T-helper 9 cell (primary cell): Measurements from ENCODE around the gene KIAA0586.
"Not testable (repeated sequence)": the region's sequence is repeated elsewhere in the genome, so short reads cannot be mapped to it uniquely, and the experiment has no call there.

ENCODE experiments used
- DNase-seq: peaks from one replicate; pipeline ENCODE4 v3.0.0-alpha.2; 2020

Gene KIAA0586

GRCh38 chr14:58553959-58554358, 126.4 kb downstream of the KIAA0586 start:
- DNase-seq: no peak

- no peak for DNase-seq
Measured at GRCh38 chr14:58555647-58556046, 128.1 kb downstream of the KIAA0586 start.

GRCh38 chr14:58557242-58557641, 129.7 kb downstream of the KIAA0586 start:
- DNase-seq: no peak

GRCh38 chr14:58560208-58560607, 132.7 kb downstream of the KIAA0586 start:
- DNase-seq: no peak

GRCh38 chr14:58562141-58562540, 134.6 kb downstream of the KIAA0586 start:
- DNase-seq: no peak

GRCh38 chr14:58563978-58564377, 136.5 kb downstream of the KIAA0586 start:
- DNase-seq: no peak

GRCh38 chr14:58565832-58566231, 138.3 kb downstream of the KIAA0586 start:
- DNase-seq: no peak

- DNase-seq: no peak
Measured at GRCh38 chr14:58566979-58567378, 139.5 kb downstream of the KIAA0586 start.

GRCh38 chr14:58568322-58568721, 140.8 kb downstream of the KIAA0586 start:
- no peak for DNase-seq

GRCh38 chr14:58571256-58571655, 143.7 kb downstream of the KIAA0586 start:
- DNase-seq: no peak

GRCh38 chr14:58571769-58572472, 144.4 kb downstream of the KIAA0586 start:
- DNase-seq: no peak

- DNase-seq: no peak
Measured at GRCh38 chr14:58572473-58572853, 144.9 kb downstream of the KIAA0586 start.

- DNase-seq: no peak
Measured at GRCh38 chr14:58572863-58573262, 145.3 kb downstream of the KIAA0586 start.

GRCh38 chr14:58574623-58575022, 147.1 kb downstream of the KIAA0586 start:
- no peak for DNase-seq

- DNase-seq: no peak
Measured at GRCh38 chr14:58575956-58576355, 148.4 kb downstream of the KIAA0586 start.

- DNase-seq: not testable (repeated sequence)
Measured at GRCh38 chr14:58580035-58580434, 152.5 kb downstream of the KIAA0586 start.

GRCh38 chr14:58581389-58581788, 153.9 kb downstream of the KIAA0586 start:
- not testable (repeated sequence) for DNase-seq

- no peak for DNase-seq
Measured at GRCh38 chr14:58584383-58584782, 156.9 kb downstream of the KIAA0586 start.

- DNase-seq: no peak
Measured at GRCh38 chr14:58587271-58587670, 159.8 kb downstream of the KIAA0586 start.

GRCh38 chr14:58588321-58588720, 160.8 kb downstream of the KIAA0586 start:
- not testable (repeated sequence) for DNase-seq

GRCh38 chr14:58593977-58594376, 166.5 kb downstream of the KIAA0586 start:
- no peak for DNase-seq

GRCh38 chr14:58597041-58597440, 169.5 kb downstream of the KIAA0586 start:
- DNase-seq: no peak

- no peak for DNase-seq
Measured at GRCh38 chr14:58598028-58598803, 170.7 kb downstream of the KIAA0586 start.

GRCh38 chr14:58598804-58599525, 171.4 kb downstream of the KIAA0586 start:
- no peak for DNase-seq
